Lower lobe of right lung (tissue), 2 donors: ENCODE results near the gene HMGN2. TPM values are rescaled to one million over a fixed set of nuclear protein-coding genes. Genes with fewer than 3 reads are reported as not detected.
"Not testable (repeated sequence)": the region's sequence is repeated elsewhere in the genome, so short reads cannot be mapped to it uniquely, and the experiment has no call there.

ENCODE experiments used
- ATAC-seq, 2 donors: fragments of 200-7000 bp; cut with Tn5 transposase; one replicate each; pipeline ENCODE4 v1.9.1; 2020 to 2022; ENCODE audit warnings: mild to moderate bottlenecking in 2 of 2, moderate library complexity in 2 of 2
- DNase-seq: peaks from one replicate; pipeline ENCODE4 v3.0.0-alpha.2; 2020
- H3K27ac ChIP-seq: fragments of 200-600 bp; one replicate; pipeline ENCODE4 v1.8.0; 2022
- H3K27me3 ChIP-seq: fragments of 200-600 bp; one replicate; pipeline ENCODE4 v1.8.0; 2022; ENCODE audit warnings: low read depth
- H3K36me3 ChIP-seq: fragments of 200-600 bp; one replicate; pipeline ENCODE4 v1.8.0; 2022; ENCODE audit warnings: mild to moderate bottlenecking
- H3K4me1 ChIP-seq: fragments of 200-600 bp; one replicate; pipeline ENCODE4 v1.8.0; 2022
- H3K4me3 ChIP-seq: fragments of 200-600 bp; one replicate; pipeline ENCODE4 v1.8.0; 2022; ENCODE audit warnings: mild to moderate bottlenecking
- H3K9me3 ChIP-seq: fragments of 200-600 bp; one replicate; pipeline ENCODE4 v1.8.0; 2022
- CTCF ChIP-seq: fragments of 200-600 bp; IDR thresholded peaks from one replicate; pipeline ENCODE4 v1.8.0; 2022; ENCODE audit warnings: antibody characterized with exemption, mild to moderate bottlenecking
- intact Hi-C: fragments of 100-400 bp; cut with DNase I; formaldehyde crosslinking; loops from one replicate; pipeline ENCODE4 v1.11.0; 2022
- total RNA-seq: library from RNA; stranded (reverse); fragmentation: NEBNext Ultra II Directional; extraction: Animal tissue kit (Norgen Biotek cat#: 25700); gene quantifications from one replicate; pipeline ENCODE4 v1.2.1, GENCODE V29; 2021
- donor health status: DM: no; HTN: yes; CAD: no; lungs with severe emphysema.

The HMGN2 gene
- total RNA-seq, 1 donor from 2014 or later = 326 TPM

GRCh38 chr1:26500488-26501175, 28.4 kb downstream of the HMGN2 start:
- Histone ChIP-seq H3K36me3 (no peaks in the 10 kb centered on the region), H3K4me3 (peak overlapping the region; percentile 91), H3K27ac (peak overlapping the region; percentile 99), H3K27me3 (no peaks in the 10 kb centered on the region), H3K4me1 (peaks cover 15% of the 10 kb centered on the region), H3K9me3 (no peaks in the 10 kb centered on the region)
- intact Hi-C loops = no loop called here
- ATAC-seq = peak; percentile 96 to 97
- TF ChIP-seq CTCF = peak; percentile 39
- peak; percentile 93 for DNase-seq

- H3K27me3 ChIP-seq, H3K9me3 ChIP-seq, H3K36me3 ChIP-seq, H3K4me3 ChIP-seq, intact Hi-C loops, H3K4me1 ChIP-seq: not testable (repeated sequence)
- ATAC-seq = peak; percentile 58 to 69
- peak; percentile 52 for DNase-seq
- H3K27ac ChIP-seq = peak overlapping the region; percentile 58
Measured at GRCh38 chr1:26510711-26511110, 38.5 kb downstream of the HMGN2 start.

DNA sequence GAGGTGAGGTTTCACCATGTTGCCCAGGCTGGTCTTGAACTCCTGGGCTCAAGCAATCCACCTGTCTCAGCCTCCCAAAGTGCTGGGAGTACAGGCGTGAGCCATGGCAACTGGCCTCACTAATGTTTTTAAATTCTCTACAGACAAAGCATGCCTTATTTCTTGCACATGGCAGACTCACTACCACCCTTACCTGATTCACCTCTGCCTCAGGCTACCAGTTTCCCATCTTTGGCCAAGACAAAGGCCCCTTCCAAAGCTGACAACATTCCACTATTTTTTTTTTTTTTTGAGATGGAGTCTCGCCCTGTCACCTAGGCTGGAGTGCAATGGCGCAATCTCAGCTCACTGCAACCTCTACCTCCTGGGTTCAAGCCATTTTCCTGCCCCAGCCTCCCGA, 43.6 kb downstream of the HMGN2 start:
- H3K9me3 ChIP-seq, H3K4me3 ChIP-seq, H3K27ac ChIP-seq, H3K27me3 ChIP-seq, intact Hi-C loops, ATAC-seq, DNase-seq, H3K4me1 ChIP-seq, H3K36me3 ChIP-seq: not testable (repeated sequence)

- ATAC-seq (no peak), DNase-seq (no peak)
- no peaks in the 10 kb centered on the region for H3K27me3 ChIP-seq
- intact Hi-C loops = no loop called here
- no peak for TF ChIP-seq CTCF
- no peaks in the 10 kb centered on the region for H3K36me3 ChIP-seq
- H3K4me3 ChIP-seq = no peak overlapping the region
- no peak overlapping the region for H3K27ac ChIP-seq
- H3K4me1 ChIP-seq = no peaks in the 10 kb centered on the region
- H3K9me3 ChIP-seq = no peaks in the 10 kb centered on the region
Measured at GRCh38 chr1:26516987-26517765, 44.9 kb downstream of the HMGN2 start.

DNA sequence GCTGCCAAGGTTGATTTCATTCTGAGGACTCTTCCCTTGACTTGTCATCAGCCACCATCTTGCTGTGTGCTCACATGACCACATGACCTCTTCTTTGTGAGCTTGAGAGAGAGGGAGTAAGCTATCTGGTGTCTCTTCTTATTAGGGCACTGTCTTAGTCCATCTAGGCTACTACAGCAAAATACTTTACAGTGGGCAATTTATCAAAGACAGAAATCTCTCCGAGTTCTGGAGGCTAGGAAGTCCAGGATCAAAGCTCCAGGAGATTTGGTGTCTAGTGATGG, 45.5 kb downstream of the HMGN2 start:
- no peaks in the 10 kb centered on the region for H3K27me3 ChIP-seq
- no peaks in the 10 kb centered on the region for H3K36me3 ChIP-seq
- intact Hi-C loops = no loop called here
- H3K4me1 ChIP-seq = no peaks in the 10 kb centered on the region
- no peak overlapping the region for H3K27ac ChIP-seq
- H3K9me3 ChIP-seq = no peaks in the 10 kb centered on the region
- TF ChIP-seq CTCF = no peak
- DNase-seq = no peak
- no peak overlapping the region for H3K4me3 ChIP-seq
- ATAC-seq = no peak

DNA sequence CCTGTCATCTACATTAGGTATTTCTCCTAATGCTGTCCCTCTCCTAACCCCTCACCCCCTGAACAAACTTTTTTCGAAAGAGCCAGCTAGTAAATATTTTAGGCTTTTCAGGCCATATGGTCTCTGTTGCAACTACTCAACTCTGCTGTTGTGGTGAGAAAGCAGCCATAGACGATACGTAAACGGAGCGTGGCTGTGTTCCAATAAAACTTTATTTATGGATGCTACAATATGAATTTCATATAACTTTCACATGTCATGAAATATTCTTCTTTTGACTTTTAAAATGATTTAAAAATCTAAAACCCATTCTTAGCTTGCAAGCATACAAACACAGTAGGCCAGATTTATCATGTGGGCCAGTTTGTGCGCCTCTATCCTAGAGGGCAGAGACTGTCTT, 46.1 kb downstream of the HMGN2 start:
- TF ChIP-seq CTCF = no peak
- Histone ChIP-seq H3K4me3 (no peak overlapping the region), H3K4me1 (no peaks in the 10 kb centered on the region), H3K9me3 (no peaks in the 10 kb centered on the region), H3K36me3 (no peaks in the 10 kb centered on the region), H3K27ac (no peak overlapping the region), H3K27me3 (no peaks in the 10 kb centered on the region)
- no peak for ATAC-seq
- intact Hi-C loops = no loop called here
- DNase-seq = no peak
